Measurements from ENCODE around the gene LY6G6F.
A peak's percentile ranks its signal among the peaks of the same experiment; 100 is the strongest.

LY6G6F gene

GRCh38 chr6:31706599-31706998 lies at the start of gene LY6G6F:
Gene LY6G6F, plus strand, starts transcription at chr6:31706866. Its CDS starts 41 bp downstream, at chr6:31706907.
- DNase-seq (ENCODE audit: low spot score): no peak

- DNase-seq (ENCODE audit: low spot score): peak; percentile 25
These were observed 49.1 kb upstream of the LY6G6F start for GRCh38 chr6:31657406-31658157.

- no peak for DNase-seq (ENCODE audit: low spot score)
These were observed 48.4 kb upstream of the LY6G6F start for GRCh38 chr6:31658158-31658688.

DNA sequence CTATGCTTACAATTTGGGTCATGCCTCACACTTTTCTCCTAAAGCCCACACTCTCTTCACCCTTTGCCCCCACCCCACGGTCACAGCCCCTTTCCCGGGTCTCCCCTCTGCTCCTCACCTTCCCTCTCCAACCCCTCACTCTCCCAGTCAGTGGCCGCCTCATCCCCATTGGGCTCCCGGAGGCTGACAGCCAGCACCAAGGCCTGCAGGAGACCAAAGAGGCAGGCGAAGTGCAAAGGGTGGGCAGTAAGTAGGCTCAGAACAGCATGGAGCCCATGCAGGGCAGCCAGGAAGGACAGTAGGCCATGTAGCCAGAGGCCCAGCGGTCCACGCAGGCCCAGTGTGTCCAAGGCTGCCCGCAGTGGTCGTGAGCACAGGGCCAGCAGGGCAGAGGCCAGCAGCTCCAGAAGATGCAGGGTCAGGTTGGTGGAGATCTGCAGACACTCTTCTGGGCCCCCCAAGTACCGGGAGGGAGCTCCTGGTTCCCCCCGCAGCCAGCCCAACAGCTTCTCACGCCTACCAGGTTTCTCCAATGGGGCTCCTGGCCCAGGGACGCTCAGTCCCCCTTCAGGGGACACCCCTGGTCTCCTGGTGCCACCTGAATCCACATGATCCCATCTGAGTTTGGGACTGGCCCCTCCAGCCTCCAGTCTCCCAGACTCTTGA lies 47.5 kb upstream of the LY6G6F start:
- no peak for DNase-seq (ENCODE audit: low spot score)

DNA sequence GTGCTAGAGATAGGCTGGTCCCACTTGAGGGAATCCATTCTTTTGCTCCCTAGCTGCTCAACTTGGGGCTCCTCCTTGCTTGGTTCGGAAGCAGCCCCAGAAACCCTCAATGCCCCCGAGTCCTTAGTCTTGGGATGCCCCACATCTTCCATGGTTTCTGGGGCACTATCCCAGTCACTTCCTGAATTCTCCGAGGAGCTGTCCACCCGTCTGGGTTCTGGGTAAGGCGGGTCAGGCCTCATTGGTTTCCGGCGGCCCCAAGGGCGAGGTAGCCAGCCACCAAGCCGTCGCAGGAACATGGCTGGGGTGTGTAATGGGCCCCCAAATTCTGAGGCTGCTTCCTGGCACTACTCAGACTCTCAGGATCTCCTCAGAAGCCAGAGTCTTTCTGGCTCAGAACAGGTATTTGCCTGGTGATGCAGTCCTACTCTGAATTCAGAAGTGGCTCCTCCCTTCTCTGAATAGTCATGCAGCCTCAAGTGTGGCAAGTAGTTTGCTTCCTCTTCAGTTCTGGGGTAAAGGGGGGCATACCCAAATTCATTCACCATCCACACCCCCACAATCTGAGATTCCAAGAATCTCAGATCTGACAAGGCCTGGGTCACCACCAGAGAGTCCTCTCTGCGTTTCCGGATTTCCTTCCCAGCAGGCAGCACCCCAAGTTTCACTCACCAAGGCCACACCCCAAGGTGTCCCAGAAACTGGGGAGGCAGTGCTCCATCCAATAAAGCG lies 46.9 kb upstream of the LY6G6F start:
- DNase-seq (ENCODE audit: low spot score): peak; percentile 70

DNA sequence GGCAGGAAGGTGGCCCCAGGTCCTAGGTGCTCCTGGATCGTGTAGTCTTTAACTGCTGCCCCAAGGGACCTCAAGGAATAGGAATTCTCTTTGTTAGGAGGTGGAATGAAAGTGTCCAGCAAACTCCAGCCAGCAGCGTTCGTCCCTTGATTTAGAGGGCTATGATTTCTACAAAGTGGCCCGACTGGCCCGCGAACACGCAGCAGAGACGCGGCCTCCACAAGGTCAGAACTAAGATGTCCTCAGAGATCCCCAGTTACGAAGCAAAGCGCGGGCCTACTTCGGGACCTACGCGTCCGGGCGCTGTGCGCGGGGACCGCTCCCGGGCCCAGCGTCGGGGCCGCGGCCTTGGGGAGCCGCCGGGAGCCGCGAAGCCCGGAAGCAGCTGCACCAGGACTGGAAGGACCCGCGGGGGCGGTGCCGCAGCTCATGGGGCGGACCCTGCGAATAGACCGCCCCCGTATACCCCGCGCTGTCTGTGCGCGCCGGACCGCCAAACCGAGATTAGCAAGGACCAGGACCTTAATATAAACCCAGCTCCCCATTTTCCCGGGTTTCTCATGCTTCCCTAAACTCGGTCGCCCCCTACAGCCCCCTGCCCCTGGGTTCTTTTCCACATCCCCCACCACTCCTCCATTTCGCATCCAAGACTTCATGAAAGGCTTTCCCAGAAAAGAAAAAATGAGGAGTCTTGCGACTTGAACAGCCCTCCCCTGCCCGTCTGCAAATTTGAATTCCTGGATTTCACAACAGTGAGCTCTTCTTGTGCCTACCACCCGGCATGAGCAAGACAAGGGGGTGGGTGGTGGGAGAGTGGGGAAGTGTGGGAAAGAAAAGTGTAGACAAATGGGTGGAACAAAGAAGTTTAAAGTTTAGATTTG lies 46.0 kb upstream of the LY6G6F start, which contains the start of gene C6orf47:
TSS of gene C6orf47 (minus strand) at position 398 of the 881 bp plus-strand sequence. CDS start 831 bp downstream, outside the sequence.
- peak; percentile 72 for DNase-seq (ENCODE audit: low spot score)

GRCh38 chr6:31661262-31662123 lies 45.2 kb upstream of the LY6G6F start:
- DNase-seq (ENCODE audit: low spot score): no peak

DNA sequence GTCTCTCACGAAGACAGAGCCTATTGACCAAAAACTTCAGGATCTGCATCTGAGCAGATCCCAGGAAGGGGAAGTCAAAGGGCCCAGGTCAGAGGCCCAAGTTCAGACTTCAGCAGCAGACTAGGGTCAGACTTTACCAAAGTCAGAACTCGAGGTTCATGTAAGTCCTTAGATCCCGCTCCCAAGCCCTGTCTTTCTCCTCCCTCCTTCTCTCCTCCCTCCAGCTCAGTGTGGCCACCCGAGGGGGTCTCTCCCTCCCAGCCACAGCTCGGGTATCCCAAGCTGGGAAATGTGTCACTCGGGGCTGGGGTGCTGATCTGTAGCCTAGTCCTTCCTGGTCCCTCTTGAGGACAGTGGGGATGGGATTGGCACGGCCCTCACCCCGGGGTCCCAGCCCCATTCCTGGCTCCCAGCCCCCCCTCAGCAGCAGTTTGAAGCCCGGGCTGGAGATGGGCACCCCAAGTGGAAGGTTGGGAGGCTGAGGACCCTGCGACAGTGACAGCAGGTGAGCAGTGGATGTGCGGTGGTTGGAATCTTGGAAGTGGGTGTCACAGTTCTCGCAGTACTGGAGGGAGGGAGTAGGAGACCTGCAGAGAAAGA lies 44.4 kb upstream of the LY6G6F start:
- DNase-seq (ENCODE audit: low spot score): no peak

DNA sequence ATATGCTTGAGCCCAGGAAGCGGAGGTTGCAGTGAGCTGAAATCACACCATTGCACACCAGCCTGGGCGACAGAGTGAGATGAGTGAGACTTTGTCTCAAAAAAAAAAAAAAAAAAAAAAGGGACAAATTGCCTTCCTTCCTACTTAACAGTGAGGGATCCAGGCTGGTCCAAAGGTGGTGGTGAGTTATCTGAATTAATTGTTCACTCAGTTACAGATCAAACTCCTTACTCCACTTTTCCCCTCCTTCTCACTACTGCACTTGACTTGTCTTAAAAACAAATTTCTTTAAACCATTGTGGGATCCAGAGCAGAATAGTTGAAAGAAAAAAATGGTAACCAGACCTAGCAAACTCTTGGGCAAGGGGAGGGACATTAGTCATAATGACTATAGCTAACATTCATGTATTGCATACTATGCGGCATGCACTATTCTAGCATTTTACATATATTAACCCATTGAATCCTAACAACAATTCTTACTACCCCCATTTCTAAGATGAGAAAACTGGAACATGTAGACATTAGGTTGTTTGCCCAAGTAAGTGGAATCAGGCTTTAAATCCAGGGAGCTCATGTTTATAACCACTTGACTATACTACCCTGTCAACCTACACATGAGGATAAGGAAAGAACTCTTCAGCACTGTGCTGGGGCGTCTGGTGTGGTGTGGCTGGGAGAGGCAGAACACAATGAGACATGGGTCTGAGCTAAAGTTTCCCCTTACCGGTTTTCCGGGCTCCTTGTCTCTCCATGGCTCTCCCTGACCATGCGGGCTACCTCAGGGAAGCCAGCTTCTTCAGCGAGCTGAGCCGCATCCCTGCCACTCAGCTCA lies 43.3 kb upstream of the LY6G6F start:
- DNase-seq (ENCODE audit: low spot score): no peak

- no peak for DNase-seq (ENCODE audit: low spot score)
These were observed 42.5 kb upstream of the LY6G6F start for GRCh38 chr6:31663961-31664789.

DNA sequence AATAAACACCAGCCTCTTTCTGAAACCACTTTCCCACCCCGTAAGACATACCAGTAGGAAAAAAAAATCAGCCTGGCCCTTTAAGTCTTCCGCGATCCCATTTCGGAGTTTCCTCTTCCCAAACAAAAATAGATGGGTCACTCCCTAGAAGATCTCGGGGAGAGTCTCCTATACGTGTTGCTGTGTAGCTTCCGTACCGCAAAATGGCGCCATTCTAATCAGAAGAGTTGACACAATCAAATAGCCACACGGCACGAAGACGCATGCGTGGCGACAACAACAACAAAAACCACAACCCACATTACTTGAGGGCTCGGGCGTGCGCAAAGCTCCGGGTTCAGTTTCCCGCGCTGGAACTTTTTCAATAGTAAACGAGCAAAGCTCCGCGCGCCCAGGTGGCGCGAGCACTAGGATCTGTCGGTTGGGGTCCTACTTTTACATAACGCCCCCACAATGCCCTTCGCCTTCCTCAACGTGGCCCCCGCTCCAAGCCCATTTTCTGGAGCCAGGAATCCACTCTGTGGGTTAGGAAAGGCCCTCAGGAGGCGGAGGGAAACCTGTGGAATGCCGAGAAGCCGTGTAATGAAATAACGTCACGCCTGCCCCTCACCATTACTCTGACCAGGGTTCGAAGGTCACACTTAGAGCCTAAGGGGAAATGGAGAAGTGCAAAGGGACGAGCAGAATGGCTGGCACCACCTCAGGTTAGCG lies 41.7 kb upstream of the LY6G6F start, which contains the start of gene GPANK1:
TSS of gene GPANK1 (minus strand) at position 208 of the 711 bp plus-strand sequence. CDS start 519 bp downstream, outside the sequence.
- DNase-seq (ENCODE audit: low spot score): peak; percentile 91

DNA sequence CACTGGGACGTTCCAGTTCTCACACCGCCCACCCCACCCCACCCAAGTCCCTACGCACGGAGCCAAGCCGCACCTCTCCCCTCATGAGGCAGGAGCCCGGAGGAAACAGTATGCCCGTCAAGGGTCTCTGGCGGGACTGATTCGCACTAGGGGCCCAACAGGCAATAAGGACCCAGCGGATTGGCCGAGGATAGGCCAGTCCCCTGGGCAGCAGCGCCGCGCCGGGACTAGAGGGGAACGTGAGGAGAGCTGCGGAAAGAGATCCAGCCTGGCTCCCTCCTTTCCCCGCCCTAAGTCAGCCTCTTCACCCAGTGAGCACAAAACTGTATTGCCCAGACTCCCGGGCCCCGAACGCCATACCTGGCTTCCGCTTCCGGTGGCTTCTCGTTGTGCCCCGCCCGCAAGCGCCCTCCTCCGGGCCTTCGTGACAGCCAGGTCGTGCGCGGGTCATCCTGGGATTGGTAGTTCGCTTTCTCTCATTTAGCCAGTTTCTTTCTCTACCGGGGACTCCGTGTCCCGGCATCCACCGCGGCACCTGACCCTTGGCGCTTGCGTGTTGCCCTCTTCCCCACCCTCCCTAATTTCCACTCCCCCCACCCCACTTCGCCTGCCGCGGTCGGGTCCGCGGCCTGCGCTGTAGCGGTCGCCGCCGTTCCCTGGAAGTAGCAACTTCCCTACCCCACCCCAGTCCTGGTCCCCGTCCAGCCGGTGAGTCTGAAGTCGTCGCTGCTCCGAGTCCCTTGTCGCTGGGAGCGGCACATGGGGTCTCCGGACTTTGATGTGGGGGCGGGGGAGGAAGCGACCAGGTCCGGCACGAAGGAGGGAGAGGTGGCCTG lies 40.9 kb upstream of the LY6G6F start, which contains the start of gene CSNK2B:
TSS of gene CSNK2B (plus strand) at position 580 of the 836 bp plus-strand sequence. CDS start 752 bp downstream, outside the sequence.
- DNase-seq (ENCODE audit: low spot score): peak; percentile 97

DNA sequence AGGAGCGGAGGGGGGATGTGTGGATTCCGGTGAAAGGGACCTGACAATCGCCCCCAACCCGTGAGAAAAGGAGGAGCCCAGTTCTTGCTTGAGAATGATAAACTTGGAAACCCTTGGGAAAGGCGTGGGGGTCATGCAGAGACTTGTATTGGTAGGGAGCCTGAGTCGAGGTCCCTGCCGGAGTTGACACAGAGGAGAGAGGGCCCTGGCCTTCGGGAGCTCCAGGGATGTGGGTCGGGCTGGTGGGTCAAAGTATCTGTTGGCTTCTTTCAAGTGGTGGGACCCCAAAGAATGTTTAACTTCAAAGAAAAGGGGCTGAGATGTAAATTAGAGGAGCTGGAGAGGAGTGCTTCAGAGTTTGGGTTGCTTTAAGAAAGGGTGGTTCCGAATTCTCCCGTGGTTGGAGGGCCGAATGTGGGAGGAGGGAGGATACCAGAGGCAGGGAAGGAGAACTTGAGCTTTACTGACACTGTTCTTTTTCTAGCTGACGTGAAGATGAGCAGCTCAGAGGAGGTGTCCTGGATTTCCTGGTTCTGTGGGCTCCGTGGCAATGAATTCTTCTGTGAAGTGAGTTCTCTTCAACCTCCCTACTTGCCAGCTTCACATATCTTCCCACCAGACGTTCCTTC lies 40.2 kb upstream of the LY6G6F start:
- DNase-seq (ENCODE audit: low spot score): no peak

DNA sequence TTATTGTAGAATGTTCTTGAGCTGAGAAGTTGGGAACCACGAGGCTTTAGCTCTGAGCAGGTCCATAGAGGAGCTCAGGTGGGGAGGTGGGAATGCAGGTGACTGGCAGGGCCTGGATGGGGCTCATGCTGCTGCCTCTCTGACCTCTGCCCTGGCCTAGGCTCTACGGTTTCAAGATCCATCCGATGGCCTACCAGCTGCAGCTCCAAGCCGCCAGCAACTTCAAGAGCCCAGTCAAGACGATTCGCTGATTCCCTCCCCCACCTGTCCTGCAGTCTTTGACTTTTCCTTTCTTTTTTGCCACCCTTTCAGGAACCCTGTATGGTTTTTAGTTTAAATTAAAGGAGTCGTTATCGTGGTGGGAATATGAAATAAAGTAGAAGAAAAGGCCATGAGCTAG lies 37.0 kb upstream of the LY6G6F start, which contains the start of gene LY6G5B:
TSS of gene LY6G5B (plus strand) at position 301 of the 400 bp plus-strand sequence. CDS start 975 bp downstream, outside the sequence.
- no peak for DNase-seq (ENCODE audit: low spot score)

GRCh38 chr6:31676322-31676903 lies 30.3 kb upstream of the LY6G6F start:
- no peak for DNase-seq (ENCODE audit: low spot score)

Measured in CD4-positive, alpha-beta T cell treated with Interleukin-15 for 4 hours (primary cell).